Left ventricle myocardium inferior (tissue), 1 donor: ENCODE measurements around the gene WHAMM. TPM values are rescaled to one million over a fixed set of nuclear protein-coding genes. Genes with fewer than 3 reads are reported as not detected.

ENCODE experiments used
- DNase-seq: peaks from one replicate; pipeline ENCODE4 v3.0.0-alpha.2; 2020
- H3K27ac ChIP-seq: fragments of 200-600 bp; replicated peaks from 2 replicates; pipeline ENCODE4 v1.8.0; 2021
- H3K27me3 ChIP-seq: fragments of 200-600 bp; 2 replicates; pipeline ENCODE4 v1.8.0; 2021; ENCODE audit warnings: low read depth
- H3K36me3 ChIP-seq: fragments of 200-600 bp; 2 replicates; pipeline ENCODE4 v1.8.0; 2021
- H3K4me1 ChIP-seq: fragments of 200-600 bp; 2 replicates; pipeline ENCODE4 v1.8.0; 2021
- H3K4me3 ChIP-seq: fragments of 200-600 bp; 2 replicates; pipeline ENCODE4 v1.8.0; 2021; ENCODE audit warnings: mild to moderate bottlenecking, moderate library complexity
- H3K9me3 ChIP-seq: fragments of 200-600 bp; replicated peaks from 2 replicates; pipeline ENCODE4 v1.8.0; 2021
- CTCF ChIP-seq: fragments of 200-600 bp; IDR thresholded peaks from 2 replicates; pipeline ENCODE4 v1.8.0; 2021; ENCODE audit warnings: antibody characterized with exemption, mild to moderate bottlenecking, borderline replicate concordance
- intact Hi-C: fragments of 100-400 bp; cut with micrococcal nuclease; formaldehyde crosslinking; loops from one replicate; pipeline ENCODE4 v1.11.0; 2022
- total RNA-seq: library from RNA; stranded (reverse); fragmentation: NEBNext Ultra II Directional; extraction: Animal tissue kit (Norgen Biotek cat#: 25700); gene quantifications from one replicate; pipeline ENCODE4 v1.2.1, GENCODE V29; 2021
- donor health status: DM: no; HTN: yes; CAD: no; lungs with severe emphysema.

WHAMM gene
- total RNA-seq, 1 donor from 2014 or later: 5.4 TPM

GRCh38 chr15:82829234-82829633 is 19.8 kb downstream of the WHAMM start:
- peaks cover 11% of the 10 kb centered on the region for H3K4me1 ChIP-seq
- H3K36me3 ChIP-seq: peaks cover 99% of the 10 kb centered on the region
- H3K9me3 ChIP-seq: no peaks in the 10 kb centered on the region
- DNase-seq: no peak
- intact Hi-C loops: no loop called here
- no peaks in the 10 kb centered on the region for H3K27me3 ChIP-seq
- no peak overlapping the region for H3K4me3 ChIP-seq
- TF ChIP-seq CTCF: no peak
- no peak overlapping the region for H3K27ac ChIP-seq

- Histone ChIP-seq H3K36me3 (peaks cover 99% of the 10 kb centered on the region), H3K4me3 (no peak overlapping the region), H3K9me3 (no peaks in the 10 kb centered on the region), H3K27me3 (no peaks in the 10 kb centered on the region), H3K4me1 (peaks cover 11% of the 10 kb centered on the region), H3K27ac (no peak overlapping the region)
- intact Hi-C loops: no loop called here
- TF ChIP-seq CTCF: no peak
- DNase-seq: no peak
Observed at GRCh38 chr15:82830427-82831173, 21.2 kb downstream of the WHAMM start.

GRCh38 chr15:82831894-82832600 is 22.6 kb downstream of the WHAMM start:
- H3K36me3 ChIP-seq: peaks cover 99% of the 10 kb centered on the region
- intact Hi-C loops: no loop called here
- H3K4me1 ChIP-seq: peaks cover 11% of the 10 kb centered on the region
- DNase-seq: no peak
- no peak overlapping the region for H3K27ac ChIP-seq
- peaks cover 5% of the 10 kb centered on the region for H3K9me3 ChIP-seq
- no peaks in the 10 kb centered on the region for H3K27me3 ChIP-seq
- no peak overlapping the region for H3K4me3 ChIP-seq
- no peak for TF ChIP-seq CTCF

DNA sequence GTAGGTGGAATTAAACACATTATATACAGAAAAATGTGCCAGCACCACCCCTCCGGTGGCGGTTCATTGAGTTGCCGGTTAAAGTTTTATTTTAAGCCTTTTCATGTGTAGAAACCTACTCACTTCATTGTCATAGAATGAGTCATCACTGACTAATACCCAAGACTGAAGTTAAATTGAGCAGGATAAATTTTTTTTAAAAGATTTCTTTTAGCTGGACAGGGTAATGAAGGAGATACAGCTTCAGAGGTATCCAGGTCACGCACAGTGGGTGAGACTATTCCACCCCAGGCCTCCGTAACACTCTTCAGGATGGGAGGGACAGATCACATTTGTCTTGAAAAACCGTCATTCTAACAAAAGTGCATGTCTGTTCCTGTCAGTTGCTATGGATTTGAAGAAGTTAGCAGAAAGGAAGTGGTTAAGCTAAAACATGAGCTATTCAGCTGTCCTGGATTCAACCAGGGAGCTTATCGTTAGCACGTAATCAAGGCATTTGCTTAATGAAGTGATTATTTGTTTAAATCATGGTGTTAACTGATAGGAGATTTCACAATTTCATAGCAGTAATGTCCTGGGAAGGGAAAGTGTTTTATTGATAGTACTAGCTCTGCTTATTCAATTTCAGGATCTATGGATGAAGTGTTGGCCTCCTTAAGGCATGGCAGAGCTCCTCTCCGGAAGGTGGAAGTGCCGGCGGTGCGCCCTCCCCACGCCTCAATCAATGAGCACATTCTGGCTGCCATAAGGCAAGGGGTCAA is 23.4 kb downstream of the WHAMM start:
- intact Hi-C loops: no loop called here
- H3K36me3 ChIP-seq: peaks cover 99% of the 10 kb centered on the region
- no peak for TF ChIP-seq CTCF

DNA sequence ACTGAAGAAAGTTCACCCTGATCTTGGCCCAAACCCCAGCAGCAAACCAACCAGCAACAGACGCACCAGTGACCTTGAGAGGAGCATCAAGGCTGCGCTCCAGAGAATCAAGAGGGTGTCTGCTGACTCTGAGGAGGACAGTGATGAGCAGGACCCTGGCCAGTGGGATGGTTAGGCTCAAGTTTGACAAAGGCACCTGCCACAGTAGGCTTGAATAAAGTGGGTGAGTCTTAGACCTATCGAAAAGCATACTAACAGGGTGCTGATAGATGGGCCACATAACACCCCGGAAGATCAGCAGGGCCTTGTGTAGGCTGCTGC is 23.9 kb downstream of the WHAMM start:
- no peak for DNase-seq
- no peak for TF ChIP-seq CTCF
- H3K27ac ChIP-seq: no peak overlapping the region
- H3K27me3 ChIP-seq: no peaks in the 10 kb centered on the region
- peaks cover 11% of the 10 kb centered on the region for H3K4me1 ChIP-seq
- peaks cover 99% of the 10 kb centered on the region for H3K36me3 ChIP-seq
- H3K9me3 ChIP-seq: peaks cover 5% of the 10 kb centered on the region
- intact Hi-C loops: no loop called here
- no peak overlapping the region for H3K4me3 ChIP-seq

More for the DNA sequence above, 23.4 kb downstream of the WHAMM start:
- H3K4me1 ChIP-seq: peaks cover 11% of the 10 kb centered on the region
- no peak overlapping the region for H3K4me3 ChIP-seq
- no peak for DNase-seq
- no peak overlapping the region for H3K27ac ChIP-seq
- H3K27me3 ChIP-seq: no peaks in the 10 kb centered on the region
- peaks cover 5% of the 10 kb centered on the region for H3K9me3 ChIP-seq
